Upper lobe of left lung (tissue), 4 donors: ENCODE results near the gene GCLM.

ENCODE experiments used
- POLR2A ChIP-seq, 4 donors: fragments of 450-650 bp; IDR thresholded peaks; one replicate each; pipeline ENCODE4 v1.5.1; 2016 to 2017; ENCODE audit warnings: antibody characterized with exemption in 4 of 4, mild to moderate bottlenecking in 2 of 4
- TF ChIP-seq, protein P1 (sequence below), 6 experiments: fragments of 450-650 bp in 4 of 6; fragments of 200-600 bp in 2 of 6; sonication (generic) in 2 of 6; IDR thresholded peaks; one replicate each; pipeline ENCODE4 v1.5.1; 2016 to 2019; ENCODE audit warnings: antibody characterized with exemption in 6 of 6

DNA sequence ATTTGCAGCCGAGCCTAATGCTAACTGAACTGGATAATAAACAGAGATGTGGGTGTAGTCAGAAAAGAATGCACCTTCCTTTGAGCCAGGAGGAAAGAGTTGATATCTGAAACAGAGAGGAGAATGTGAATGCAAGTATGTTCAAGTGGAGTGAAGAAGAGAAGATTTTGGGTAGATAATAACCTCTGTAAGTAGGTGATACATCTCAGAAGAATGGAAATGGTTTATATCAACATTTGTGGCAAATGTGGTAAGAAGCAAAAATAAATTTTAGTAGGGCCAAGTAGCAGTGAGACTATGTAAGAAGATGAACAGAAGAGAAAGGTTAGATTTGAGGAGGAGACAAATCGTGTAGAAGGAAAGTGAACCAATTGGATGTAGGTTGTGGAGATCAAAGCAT, 28.5 kb downstream of the GCLM start:
- TF ChIP-seq, protein P1, sequence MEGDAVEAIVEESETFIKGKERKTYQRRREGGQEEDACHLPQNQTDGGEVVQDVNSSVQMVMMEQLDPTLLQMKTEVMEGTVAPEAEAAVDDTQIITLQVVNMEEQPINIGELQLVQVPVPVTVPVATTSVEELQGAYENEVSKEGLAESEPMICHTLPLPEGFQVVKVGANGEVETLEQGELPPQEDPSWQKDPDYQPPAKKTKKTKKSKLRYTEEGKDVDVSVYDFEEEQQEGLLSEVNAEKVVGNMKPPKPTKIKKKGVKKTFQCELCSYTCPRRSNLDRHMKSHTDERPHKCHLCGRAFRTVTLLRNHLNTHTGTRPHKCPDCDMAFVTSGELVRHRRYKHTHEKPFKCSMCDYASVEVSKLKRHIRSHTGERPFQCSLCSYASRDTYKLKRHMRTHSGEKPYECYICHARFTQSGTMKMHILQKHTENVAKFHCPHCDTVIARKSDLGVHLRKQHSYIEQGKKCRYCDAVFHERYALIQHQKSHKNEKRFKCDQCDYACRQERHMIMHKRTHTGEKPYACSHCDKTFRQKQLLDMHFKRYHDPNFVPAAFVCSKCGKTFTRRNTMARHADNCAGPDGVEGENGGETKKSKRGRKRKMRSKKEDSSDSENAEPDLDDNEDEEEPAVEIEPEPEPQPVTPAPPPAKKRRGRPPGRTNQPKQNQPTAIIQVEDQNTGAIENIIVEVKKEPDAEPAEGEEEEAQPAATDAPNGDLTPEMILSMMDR (IDR thresholded peaks at IDR 0.05), result no peak
- no peak for TF ChIP-seq POLR2A (IDR thresholded peaks at IDR 0.05)
